Neutrophil (primary cell): ENCODE results near the gene KLHL36.

Experiments used
- H3K27ac ChIP-seq: fragments of 200-600 bp; sonication (generic); 2 replicates; pipeline ENCODE4 v1.5.1; 2016; ENCODE audit warnings: mild to moderate bottlenecking, moderate library complexity
- H3K27me3 ChIP-seq: fragments of 200-600 bp; sonication (generic); 2 replicates; pipeline ENCODE4 v1.6.0; 2016; ENCODE audit warnings: mild to moderate bottlenecking
- H3K36me3 ChIP-seq: fragments of 200-600 bp; sonication (generic); 2 replicates; pipeline ENCODE4 v1.5.1; 2017
- H3K4me1 ChIP-seq, 2 experiments: fragments of 200-600 bp in 1 of 2; sonication (generic) in 1 of 2; 1 replicate in 1 of 2; 2 replicates in 1 of 2; pipeline versions ENCODE4 v1.5.1 to v1.6.1; 2013 to 2016; ENCODE audit warnings: low read depth in 1 of 2, low read length in 1 of 2, mild to moderate bottlenecking in 1 of 2, moderate library complexity in 1 of 2; ENCODE audit not compliant: control insufficient read depth in 1 of 2, insufficient read depth in 1 of 2
- H3K4me3 ChIP-seq, 2 experiments: fragments of 200-600 bp in 1 of 2; sonication (generic) in 1 of 2; 1 replicate in 1 of 2; 2 replicates in 1 of 2; pipeline ENCODE4 v1.5.1; 2013 to 2016; ENCODE audit warnings: low read depth in 1 of 2, low read length in 1 of 2, mild to moderate bottlenecking in 1 of 2, moderate library complexity in 1 of 2
- H3K9me3 ChIP-seq: fragments of 200-600 bp; sonication (generic); 2 replicates; pipeline ENCODE4 v1.5.1; 2016
- CTCF ChIP-seq: fragments of 200-600 bp; sonication (generic); IDR thresholded peaks from 2 replicates; pipeline ENCODE4 v1.5.1; 2016; ENCODE audit warnings: antibody characterized with exemption

The KLHL36 gene

GRCh38 chr16:84700446-84701300 is 52.4 kb downstream of the KLHL36 start:
- peak overlapping the region; percentile 60 to 86 for H3K4me3 ChIP-seq
- TF ChIP-seq CTCF = no peak
- H3K4me1 ChIP-seq = peaks cover 19 to 21% of the 10 kb centered on the region in 2 experiments

GRCh38 chr16:84703681-84704080 is 55.4 kb downstream of the KLHL36 start:
- H3K4me1 ChIP-seq = peaks cover 28 to 32% of the 10 kb centered on the region in 2 experiments
- H3K27me3 ChIP-seq = no peaks in the 10 kb centered on the region
- no peaks in the 10 kb centered on the region for H3K9me3 ChIP-seq
- no peaks in the 10 kb centered on the region for H3K36me3 ChIP-seq
- H3K4me3 ChIP-seq = no peak overlapping the region
- H3K27ac ChIP-seq = no peak overlapping the region
- TF ChIP-seq CTCF = no peak

More at GRCh38 chr16:84700446-84701300, 52.4 kb downstream of the KLHL36 start:
- Histone ChIP-seq H3K9me3 (no peaks in the 10 kb centered on the region), H3K36me3 (no peaks in the 10 kb centered on the region), H3K27ac (peak overlapping the region; percentile 75), H3K27me3 (no peaks in the 10 kb centered on the region)

- H3K27ac ChIP-seq = no peak overlapping the region
- no peaks in the 10 kb centered on the region for H3K36me3 ChIP-seq
- H3K27me3 ChIP-seq = no peaks in the 10 kb centered on the region
- peaks cover 22 to 28% of the 10 kb centered on the region in 2 experiments for H3K4me1 ChIP-seq
- no peak overlapping the region for H3K4me3 ChIP-seq
- TF ChIP-seq CTCF = no peak
- H3K9me3 ChIP-seq = no peaks in the 10 kb centered on the region
Measured at GRCh38 chr16:84704253-84704652, 55.9 kb downstream of the KLHL36 start.

- Histone ChIP-seq H3K4me1 (peaks cover 9 to 11% of the 10 kb centered on the region in 2 experiments), H3K4me3 (no peak overlapping the region), H3K27me3 (no peaks in the 10 kb centered on the region), H3K36me3 (no peaks in the 10 kb centered on the region), H3K9me3 (no peaks in the 10 kb centered on the region), H3K27ac (peak overlapping the region; percentile 74)
- no peak for TF ChIP-seq CTCF
Measured at GRCh38 chr16:84706856-84707255, 58.5 kb downstream of the KLHL36 start.

GRCh38 chr16:84709609-84710008 is 61.3 kb downstream of the KLHL36 start:
- Histone ChIP-seq H3K4me3 (no peak overlapping the region), H3K4me1 (peaks cover 20 to 21% of the 10 kb centered on the region in 2 experiments), H3K27ac (no peak overlapping the region), H3K27me3 (no peaks in the 10 kb centered on the region), H3K36me3 (no peaks in the 10 kb centered on the region), H3K9me3 (no peaks in the 10 kb centered on the region)
- TF ChIP-seq CTCF = no peak
